T follicular helper cell (primary cell): ENCODE data around the gene CTIF.
"Not testable (repeated sequence)": the region's sequence is repeated elsewhere in the genome, so short reads cannot be mapped to it uniquely, and the experiment has no call there.

Source experiments
- DNase-seq: peaks from one replicate; pipeline ENCODE4 v3.0.0-alpha.2; 2020; ENCODE audit warnings: low read depth

The CTIF gene

GRCh38 chr18:48803951-48804855, 265.4 kb downstream of the CTIF start:
- DNase-seq: no peak

GRCh38 chr18:48804856-48805610, 266.2 kb downstream of the CTIF start:
- no peak for DNase-seq

DNA sequence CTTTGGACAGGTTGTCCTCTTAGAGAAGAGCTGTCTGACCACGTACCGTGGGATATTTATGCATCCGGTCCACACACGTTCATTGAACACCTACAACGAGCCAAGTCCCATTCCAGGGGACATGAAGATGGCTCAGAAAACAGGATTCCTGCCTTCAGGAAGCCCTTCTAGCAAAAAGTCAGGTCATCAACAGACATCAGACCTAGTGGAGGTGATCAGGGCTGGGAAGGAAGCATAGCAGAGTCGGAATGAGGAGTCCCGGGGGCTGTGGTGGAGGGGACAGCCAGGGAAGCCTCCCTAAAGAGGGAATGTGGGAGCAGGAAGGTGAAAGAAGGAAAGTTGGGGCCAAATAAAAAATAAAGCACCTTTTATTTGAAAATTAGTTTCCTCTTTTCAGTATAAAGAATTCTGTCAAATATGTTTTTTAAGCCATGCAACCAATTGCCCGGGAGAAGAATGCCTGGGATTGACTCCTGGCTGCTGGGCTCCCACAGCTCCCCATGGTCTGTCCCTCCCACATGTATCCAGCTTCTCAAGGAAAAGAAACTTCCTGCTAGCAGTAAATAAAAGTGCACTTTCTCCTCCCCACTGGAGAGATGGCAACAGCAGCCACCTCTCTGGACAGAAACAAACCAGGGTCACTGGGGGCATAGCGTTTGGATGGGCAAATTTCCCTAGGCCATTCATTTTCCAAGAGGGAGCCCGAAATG, 267.1 kb downstream of the CTIF start:
- no peak for DNase-seq

GRCh38 chr18:48806551-48807261, 267.9 kb downstream of the CTIF start:
- DNase-seq: peak; percentile 27

GRCh38 chr18:48808476-48808875, 269.6 kb downstream of the CTIF start:
- DNase-seq: no peak

DNA sequence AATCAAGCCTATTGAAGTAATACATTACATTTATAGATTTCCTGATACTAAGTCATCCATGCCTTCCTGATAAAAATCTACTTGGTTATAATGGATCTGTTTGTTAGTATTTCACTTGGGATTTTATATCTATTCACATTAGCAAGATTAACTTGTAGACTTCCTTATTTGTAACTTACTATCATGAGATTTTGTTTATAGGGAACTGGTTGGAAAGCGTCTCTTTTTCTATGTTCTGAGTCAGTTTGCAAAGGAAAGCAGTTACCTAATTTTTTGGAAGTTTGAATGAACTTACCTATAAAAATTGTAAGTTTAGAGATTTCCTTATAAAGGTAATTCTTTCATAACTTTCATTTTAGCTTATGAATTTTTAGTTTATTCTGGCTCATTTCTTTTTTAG, 270.5 kb downstream of the CTIF start:
- no peak for DNase-seq

GRCh38 chr18:48810805-48811204, 272.0 kb downstream of the CTIF start:
- DNase-seq: no peak

DNA sequence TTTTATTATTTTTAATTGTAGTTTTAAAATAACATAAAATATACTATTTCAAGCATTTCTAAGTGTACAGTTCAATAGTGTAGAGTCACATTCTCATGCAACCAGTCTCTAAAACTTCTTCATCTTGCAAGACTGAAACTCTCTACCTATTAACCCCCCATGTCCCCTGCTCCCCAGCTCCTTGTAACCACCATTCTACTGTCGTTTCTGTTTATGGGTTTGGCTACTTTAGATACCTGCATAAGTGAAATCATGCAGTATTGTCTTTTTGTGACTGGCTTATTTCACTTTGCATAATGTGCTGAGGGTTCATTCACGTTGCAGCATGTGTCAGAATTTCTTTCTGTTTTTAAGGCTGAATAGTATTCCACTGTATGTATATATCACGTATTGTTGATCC, 272.6 kb downstream of the CTIF start:
- no peak for DNase-seq

GRCh38 chr18:48811977-48812451, 273.2 kb downstream of the CTIF start:
- not testable (repeated sequence) for DNase-seq

DNA sequence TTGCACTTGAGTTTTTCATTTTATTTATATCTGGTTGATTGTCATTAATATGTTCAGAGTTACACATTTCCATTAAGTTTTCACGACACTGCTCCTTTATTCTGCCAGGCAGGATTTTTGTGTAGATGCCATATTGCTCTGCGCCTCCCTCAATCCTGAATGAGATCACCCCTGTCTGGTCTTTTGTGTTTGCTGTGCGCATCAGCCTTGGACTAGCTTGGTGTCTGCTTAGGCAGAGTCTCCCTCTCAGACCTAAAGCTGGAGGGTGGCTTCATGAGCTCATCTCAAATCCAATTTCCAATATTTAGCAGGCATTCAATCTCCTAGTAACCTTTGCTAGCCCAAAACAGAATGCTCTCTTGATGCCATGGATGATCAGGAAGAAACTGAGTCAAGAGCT, 274.5 kb downstream of the CTIF start:
- no peak for DNase-seq

- peak; percentile 37 for DNase-seq
Observed at GRCh38 chr18:48813833-48814489, 275.1 kb downstream of the CTIF start.

- no peak for DNase-seq
Observed at GRCh38 chr18:48814490-48815178, 275.8 kb downstream of the CTIF start.

DNA sequence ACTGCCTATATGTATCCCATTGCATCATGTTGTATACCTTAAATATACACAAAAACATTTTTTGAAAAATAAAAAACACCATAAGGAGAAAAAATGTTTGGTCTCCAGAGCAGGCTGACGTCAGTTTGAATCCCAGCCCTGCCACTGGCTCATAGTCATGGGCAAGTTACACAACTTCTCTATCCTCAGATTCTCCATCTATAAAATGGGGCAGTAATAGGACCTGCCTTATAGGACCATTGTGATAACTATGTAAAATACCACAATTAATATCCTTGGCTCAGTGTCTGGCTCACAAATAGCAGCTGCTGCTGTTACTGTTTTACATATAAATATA, 276.3 kb downstream of the CTIF start:
- no peak for DNase-seq

DNA sequence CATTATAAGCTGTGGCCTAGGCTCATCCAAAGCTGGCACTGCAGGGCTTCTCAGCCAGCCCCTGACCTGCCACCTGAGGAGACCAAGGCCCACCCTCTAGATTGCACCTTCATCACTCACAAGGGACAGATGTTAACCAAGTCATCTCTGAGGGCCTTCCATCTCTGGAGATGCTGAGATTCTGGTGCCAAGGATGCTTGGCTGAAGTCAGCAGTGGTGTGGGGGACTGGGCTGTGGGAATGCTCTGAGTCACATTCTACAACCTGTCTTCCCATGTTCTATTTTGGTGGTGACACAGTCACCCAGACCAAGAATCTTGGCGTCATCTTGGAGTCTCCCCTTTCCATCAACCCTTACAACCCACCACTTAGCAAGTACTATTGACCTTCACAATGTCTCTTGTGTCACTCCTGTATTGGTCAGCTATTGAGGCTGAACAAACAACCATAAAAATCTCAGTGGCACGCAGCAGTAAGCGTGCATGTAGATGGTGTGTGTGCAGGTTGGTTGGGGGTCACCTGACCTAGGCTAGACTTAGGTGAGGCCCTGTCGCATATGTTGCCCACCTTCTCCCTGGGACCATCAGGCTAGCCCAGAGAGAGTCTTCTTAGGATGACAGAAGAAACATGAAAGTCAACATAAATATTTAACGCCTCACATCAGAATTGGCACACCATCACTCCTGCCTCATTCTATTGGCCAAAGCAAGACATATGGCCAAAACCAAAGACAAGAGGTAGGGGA, 276.9 kb downstream of the CTIF start:
- DNase-seq: no peak

- no peak for DNase-seq
Observed at GRCh38 chr18:48816554-48816953, 277.7 kb downstream of the CTIF start.

GRCh38 chr18:48817021-48817461, 278.2 kb downstream of the CTIF start:
- DNase-seq: no peak

GRCh38 chr18:48818329-48819254, 279.8 kb downstream of the CTIF start:
- no peak for DNase-seq

GRCh38 chr18:48819276-48819675, 280.4 kb downstream of the CTIF start:
- no peak for DNase-seq
